HepG2 (cell line): Measurements from ENCODE around the gene DNAJA2. TPM values are rescaled to one million over a fixed set of nuclear protein-coding genes. Genes with fewer than 3 reads are reported as not detected.

ENCODE experiments used
- ATAC-seq: fragments of 200-7000 bp; cut with Tn5 transposase; 3 replicates; pipeline ENCODE4 v1.9.1; 2020; ENCODE audit warnings: mild to moderate bottlenecking, moderate library complexity
- Bru-seq: library from RNA; stranded (reverse); fragments of 400-500 nt; gene quantifications from one replicate; lab custom pipeline; 2021; lab: Mats Ljungman, UMichigan
- BruChase-seq, 2 experiments: library from RNA; stranded (reverse); fragments of 400-500 nt; gene quantifications; one replicate each; lab custom pipeline; 2021; lab: Mats Ljungman, UMichigan
- BruUV-seq: library from RNA; stranded (reverse); fragments of 400-500 nt; replicated peaks from 2 replicates; lab custom pipeline; 2021; lab: Mats Ljungman, UMichigan
- CTCF ChIA-PET: fragments of 300-600 bp; formaldehyde crosslinking; extraction: SDS; loops from one replicate; lab custom pipeline; 2021; ENCODE audit warnings: low total read pairs, inconsistent platforms, low intra/inter-chr PET ratio; lab: Yijun Ruan, JAX
- POLR2A ChIA-PET: fragments of 350-600 bp; sonication (Branson Sonifier 250); formaldehyde crosslinking; loops from one replicate; lab custom pipeline; 2020; ENCODE audit warnings: antibody characterized with exemption, inconsistent platforms; lab: Yijun Ruan, JAX
- DNase-seq: peaks from one replicate; pipeline ENCODE4 v3.0.0-alpha.2; 2015; ENCODE audit warnings: low spot score
- FAIRE-seq: peaks from 3 replicates; lab custom pipeline; 2011; peaks lifted over from hg19 to GRCh38; lab: Jason Lieb, UNC
- H2AFZ ChIP-seq: one replicate; pipeline ENCODE4 v1.6.1; 2011; ENCODE audit warnings: low read length, inconsistent platforms
- H3K27ac ChIP-seq: fragments of 300-600 bp; 3 replicates; pipeline ENCODE4 v1.8.0; 2011; ENCODE audit warnings: mixed run types, mild to moderate bottlenecking, mixed read lengths, low read length, inconsistent platforms; ENCODE audit not compliant: insufficient read depth; ENCODE audit errors: extremely low read length
- H3K27me3 ChIP-seq, 2 experiments: fragments of 200-600 bp in 1 of 2; 2 replicates in 1 of 2; 3 replicates in 1 of 2; pipeline versions ENCODE4 v1.6.0 to v1.8.0; 2011; ENCODE audit warnings: low read length in 2 of 2, mild to moderate bottlenecking in 2 of 2, moderate library complexity in 2 of 2, inconsistent platforms in 1 of 2; ENCODE audit not compliant: insufficient read depth in 2 of 2, control insufficient read depth in 1 of 2
- H3K36me3 ChIP-seq, 2 experiments: fragments of 200-600 bp in 1 of 2; replicated peaks in 1 of 2; 2 replicates in 1 of 2; 3 replicates in 1 of 2; pipeline versions ENCODE4 v1.5.1 to v1.8.0; 2011; ENCODE audit warnings: low read length in 2 of 2, inconsistent platforms in 1 of 2; ENCODE audit not compliant: insufficient read depth in 2 of 2, control insufficient read depth in 1 of 2
- H3K4me1 ChIP-seq: 2 replicates; pipeline ENCODE4 v1.5.1; 2012; ENCODE audit warnings: low read length, inconsistent platforms; ENCODE audit not compliant: insufficient read depth
- H3K4me2 ChIP-seq: 2 replicates; pipeline ENCODE4 v1.6.0; 2011; ENCODE audit warnings: low read depth, low read length, inconsistent platforms
- H3K4me3 ChIP-seq, 3 experiments: fragments of 200-600 bp in 1 of 3; sonication (generic), shearing (Covaris generic) in 1 of 3; replicated peaks in 1 of 3; 2 replicates each; pipeline ENCODE4 v1.5.1; 2011 to 2016; ENCODE audit warnings: low read length in 3 of 3, inconsistent platforms in 2 of 3, low read depth in 2 of 3, mild to moderate bottlenecking in 2 of 3, control low read depth in 1 of 3, mixed read lengths in 1 of 3; ENCODE audit not compliant: insufficient read depth in 1 of 3
- H3K79me2 ChIP-seq: one replicate; pipeline ENCODE4 v1.6.1; 2011; ENCODE audit warnings: low read length, inconsistent platforms; ENCODE audit not compliant: insufficient read depth
- H3K9ac ChIP-seq: 2 replicates; pipeline ENCODE4 v1.6.0; 2011; ENCODE audit warnings: mild to moderate bottlenecking, low read depth, low read length, inconsistent platforms; ENCODE audit not compliant: insufficient read depth
- H3K9me3 ChIP-seq: 2 replicates; pipeline ENCODE4 v1.5.1; 2012; ENCODE audit warnings: mild to moderate bottlenecking, low read length
- H4K20me1 ChIP-seq: 2 replicates; pipeline ENCODE4 v1.6.0; 2011; ENCODE audit warnings: inconsistent platforms, mild to moderate bottlenecking, low read length, moderate library complexity; ENCODE audit not compliant: insufficient read depth
- AHDC1 ChIP-seq: sonication (generic); formaldehyde crosslinking; IDR thresholded peaks from 2 replicates; pipeline ENCODE4 v1.5.1; 2020; ENCODE audit warnings: mild to moderate bottlenecking, missing genetic modification reagents, borderline replicate concordance
- FOSL2 ChIP-seq: sonication (generic); formaldehyde crosslinking; IDR thresholded peaks from 2 replicates; pipeline ENCODE4 v1.4.0; 2020; ENCODE audit warnings: missing genetic modification reagents
- ZHX2 ChIP-seq, 2 experiments: sonication (generic) in 1 of 2; formaldehyde crosslinking in 1 of 2; IDR thresholded peaks; 2 replicates each; pipeline versions ENCODE4 v1.6.1 to v1.9.0; 2014 to 2022; ENCODE audit warnings: antibody characterized with exemption in 1 of 2, borderline replicate concordance in 1 of 2, inconsistent platforms in 1 of 2, low read depth in 1 of 2, missing genetic modification reagents in 1 of 2
- WGBS: methylation state at CpG from one replicate; pipeline ENCODE4 v1.1.6; 2017; ENCODE audit warnings: low lambda C conversion rate; 5-methylcytosine and 5-hydroxymethylcytosine counted together
- in situ Hi-C: cut with HindIII; loops from 2 replicates; pipeline ENCODE4 v1.10.0; 2017; ENCODE audit warnings: low pct_unique_long_range_greater_than_20kb; ENCODE audit not compliant: extremely low pct_ligation_motif_present
- intact Hi-C: fragments of 100-400 bp; cut with micrococcal nuclease; formaldehyde crosslinking; loops from one replicate; pipeline ENCODE4 v1.10.0; 2022; ENCODE audit not compliant: unreplicated experiment
- long read RNA-seq, 2 experiments: library from RNA in 1 of 2; library from polyadenylated mRNA in 1 of 2; stranded (forward) in 1 of 2; unstranded in 1 of 2; transcript quantifications; one replicate each; pipeline ENCODE4 v2.0.0, GENCODE V29; 2019 to 2022
- polyA minus RNA-seq, 3 experiments: library from RNA; depleted of rRNA, polyadenylated mRNA; stranded (reverse); fragments of >200 nt; gene quantifications; 2 replicates each; pipeline ENCODE4 v1.2.3, GENCODE V29; 2011; ENCODE audit warnings: low replicate concordance in 1 of 3
- polyA plus RNA-seq, 8 experiments: library from polyadenylated mRNA; depleted of rRNA in 3 of 8; stranded (reverse) in 7 of 8; unstranded in 1 of 8; fragments of >200 nt; fragmentation: Illumina TruSeq in 4 of 8; extraction: Trizol in 4 of 8; gene quantifications; 2 replicates each; pipeline versions ENCODE4 v1.2.1 to v1.2.3, GENCODE V29; 2011 to 2016; ENCODE audit warnings: low read depth in 4 of 8, missing spikeins in 1 of 8, mixed read lengths in 1 of 8; ENCODE audit not compliant: insufficient read depth in 1 of 8
- total RNA-seq, 5 experiments: library from RNA; depleted of rRNA; stranded (reverse); fragments of >200 nt; fragmentation: Illumina TruSeq; extraction: Trizol; gene quantifications; 2 replicates each; pipeline ENCODE4 v1.2.3, GENCODE V29; 2016; ENCODE audit warnings: low read depth in 1 of 5

Gene DNAJA2
- total RNA-seq (2016; rRNA removed; fragmentation: Illumina TruSeq; extraction: Trizol) (176 and 181 TPM in 2 replicates), polyA plus RNA-seq (2011; rRNA removed) (22.0 and 25.4 TPM in 2 replicates), polyA minus RNA-seq (2011; rRNA and poly(A)+ RNA removed; ENCODE audit: low replicate concordance) (17.9 and 28.5 TPM in 2 replicates), Bru-seq, nascent RNA (percentile 94 among the genes with signal in this experiment), BruChase-seq, experiment 1, labeled RNA remaining after a 6-hour chase (percentile 97 among the genes with signal in this experiment), BruChase-seq, experiment 2, labeled RNA remaining after a 2-hour chase (percentile 95 among the genes with signal in this experiment)
- total RNA-seq (2016; cell fraction: cytosol; rRNA removed; fragmentation: Illumina TruSeq; extraction: Trizol; ENCODE audit: low read depth) = 47.3 and 50.8 TPM in 2 replicates
- total RNA-seq (2016; cell fraction: insoluble cytoplasmic fraction; rRNA removed; fragmentation: Illumina TruSeq; extraction: Trizol) = 176 and 177 TPM in 2 replicates
- total RNA-seq (2016; cell fraction: membrane; rRNA removed; fragmentation: Illumina TruSeq; extraction: Trizol) = 92.5 and 108 TPM in 2 replicates
- total RNA-seq (2016; cell fraction: nucleus; rRNA removed; fragmentation: Illumina TruSeq; extraction: Trizol) = 65.1 and 73.4 TPM in 2 replicates
- 10.6 and 19.4 TPM in 2 replicates for polyA plus RNA-seq (2011; cell fraction: cytosol; rRNA removed)
- polyA plus RNA-seq (2011; cell fraction: nucleus; rRNA removed) = 9.5 and 13.3 TPM in 2 replicates
- polyA plus RNA-seq (2012) = 107 and 109 TPM in 2 replicates
- 27.5 and 27.6 TPM in 2 replicates for polyA plus RNA-seq (2016; cell fraction: cytosol; fragmentation: Illumina TruSeq; extraction: Trizol; ENCODE audit: low read depth)
- 139 and 148 TPM in 2 replicates for polyA plus RNA-seq (2016; cell fraction: insoluble cytoplasmic fraction; fragmentation: Illumina TruSeq; extraction: Trizol; ENCODE audit: low read depth)
- polyA plus RNA-seq (2016; cell fraction: membrane; fragmentation: Illumina TruSeq; extraction: Trizol; ENCODE audit: low read depth) = 41.2 and 43.1 TPM in 2 replicates
- 78.3 and 82.7 TPM in 2 replicates for polyA plus RNA-seq (2016; cell fraction: nucleus; fragmentation: Illumina TruSeq; extraction: Trizol; ENCODE audit: insufficient read depth, low read depth)
- 57.4 and 64.5 TPM in 2 replicates for polyA minus RNA-seq (2011; cell fraction: cytosol; rRNA and poly(A)+ RNA removed)
- 42.6 and 54.6 TPM in 2 replicates for polyA minus RNA-seq (2011; cell fraction: nucleus; rRNA and poly(A)+ RNA removed)
- long read RNA-seq, experiment 1, transcript DNAJA2-201 (9 exons, 3,122 nt) = major isoform, 147 of 186 reads
- long read RNA-seq, experiment 1, partial matches to known transcripts = 21 of 186 reads
- long read RNA-seq, experiment 1, other reads (novel, unspliced or antisense) = 18 of 186 reads
- long read RNA-seq, experiment 2, transcript DNAJA2-201 (9 exons, 3,122 nt) = major isoform, 116 of 255 reads
- long read RNA-seq, experiment 2, partial matches to known transcripts = 48 of 255 reads
- long read RNA-seq, experiment 2, other reads (novel, unspliced or antisense) = 91 of 255 reads

- intact Hi-C loops = loop anchor here (2.0 to 5.0 kb wide), 2 partner anchors 25 to 141 kb away; partner anchors contain the start of gene C16orf87
- H3K4me2 ChIP-seq = peak within 1 kb of the TSS; percentile 94
- H3K9me3 ChIP-seq = no peaks in the 10 kb centered on the region
- ATAC-seq (peak; percentile 93), DNase-seq (peak; percentile 85), FAIRE-seq (no peak)
- H3K27me3 ChIP-seq = no peaks in the 10 kb centered on the region; a peak in 1 of 5 replicates
- no peak within 1 kb of the TSS for H2AFZ ChIP-seq
- H3K27ac ChIP-seq = peak within 1 kb of the TSS; percentile 88
- peaks cover 66% of the 10 kb centered on the region for H3K4me1 ChIP-seq
- POLR2A ChIA-PET = interaction anchor here (0.7 to 5.3 kb wide), 17 partner anchors 10 to 1191 kb away, joined by 3 to 49 read pairs (median 4); no protein-coding TSS in a partner anchor
- CTCF ChIA-PET = interaction anchor here (1.0 kb wide), 2 partner anchors 25 to 45 kb away, joined by 3 read pairs; no protein-coding TSS in a partner anchor
- peak within 1 kb of the TSS; percentile 93 for H3K9ac ChIP-seq
- 3% methylated on average over 12 of the region's 86 CpGs for WGBS
- peaks cover 49% of the 10 kb centered on the region for H3K79me2 ChIP-seq
- H3K4me3 ChIP-seq = peak within 1 kb of the TSS; percentile 74 to 98 (median 96)
- no TSS peak for BruUV-seq
- in situ Hi-C loops = no loop called here
- H3K36me3 ChIP-seq = peaks cover 6 to 16% of the 10 kb centered on the region in 2 experiments
- H4K20me1 ChIP-seq = peaks cover 37% of the 10 kb centered on the region
- TF ChIP-seq AHDC1 (CRISPR knock-in tag) = no peak
- TF ChIP-seq FOSL2 (CRISPR knock-in tag) = peak; percentile 45
- TF ChIP-seq ZHX2 (IDR thresholded peaks at IDR 0.05; ENCODE audit: low read depth) = no peak
- peak; percentile 96 for TF ChIP-seq ZHX2 (CRISPR knock-in tag; IDR thresholded peaks at IDR 0.05; ENCODE audit: borderline replicate concordance)
Measured at GRCh38 chr16:46973207-46973995, at the start of gene DNAJA2. TSS of gene DNAJA2 (minus strand) at chr16:46973674. CDS start at chr16:46973572, 102 bp downstream.
